Naive thymus-derived CD4-positive, alpha-beta T cell (primary cell): ENCODE data around the gene BUD31. TPM values are rescaled to one million over a fixed set of nuclear protein-coding genes. Genes with fewer than 3 reads are reported as not detected.

Source experiments
- ATAC-seq: fragments of 150-1000 bp; cut with Tn5 transposase; 2 replicates; pipeline ENCODE4 v1.10.0; 2021; ENCODE audit warnings: mild to moderate bottlenecking, moderate library complexity
- CTCF ChIA-PET: fragments of 350-600 bp; sonication (Branson Sonifier 250); formaldehyde crosslinking; loops from one replicate; lab custom pipeline; 2021; ENCODE audit warnings: antibody characterized with exemption; lab: Charles Lee
- POLR2A ChIA-PET: fragments of 350-600 bp; sonication (Branson Sonifier 250); formaldehyde crosslinking; loops from one replicate; lab custom pipeline; 2021; ENCODE audit warnings: antibody characterized with exemption, inconsistent platforms; lab: Charles Lee
- DNase-seq, 9 donors: peaks; one replicate each; pipeline versions ENCODE4 v3.0.0 to v3.0.0-alpha.2; 2020 to 2022; ENCODE audit warnings: mixed read lengths in 1 of 9
- H3K27ac ChIP-seq: one replicate; pipeline ENCODE4 v1.7.0; 2013; ENCODE audit warnings: mild to moderate bottlenecking, low read depth, low read length, moderate library complexity
- H3K27me3 ChIP-seq, 2 donors: one replicate each; pipeline ENCODE4 v1.7.0; 2013; ENCODE audit warnings: low read length in 2 of 2, mild to moderate bottlenecking in 2 of 2, moderate library complexity in 2 of 2; ENCODE audit not compliant: control insufficient read depth in 2 of 2, insufficient read depth in 2 of 2
- H3K36me3 ChIP-seq, 3 experiments: 1 replicate in 2 of 3; 2 replicates in 1 of 3; pipeline ENCODE4 v1.7.0; 2013; ENCODE audit warnings: low read length in 3 of 3, mild to moderate bottlenecking in 3 of 3, moderate library complexity in 1 of 3; ENCODE audit not compliant: insufficient read depth in 3 of 3, control insufficient read depth in 2 of 3
- H3K4me1 ChIP-seq, 2 donors: one replicate each; pipeline ENCODE4 v1.7.0; 2013; ENCODE audit warnings: low read length in 2 of 2, mild to moderate bottlenecking in 2 of 2, moderate library complexity in 1 of 2; ENCODE audit not compliant: control insufficient read depth in 2 of 2, insufficient read depth in 2 of 2
- H3K4me3 ChIP-seq: 2 replicates; pipeline ENCODE4 v1.7.0; 2013; ENCODE audit warnings: mild to moderate bottlenecking, low read length
- H3K9me3 ChIP-seq, 3 experiments: 1 replicate in 2 of 3; 2 replicates in 1 of 3; pipeline ENCODE4 v1.7.0; 2013; ENCODE audit warnings: low read length in 3 of 3; ENCODE audit not compliant: control insufficient read depth in 2 of 3
- H3K27ac Mint-ChIP-seq, 9 donors: one replicate each; pipeline ENCODE4 v1.8.0; 2020 to 2022; ENCODE audit warnings: mixed read lengths in 9 of 9, mild to moderate bottlenecking in 8 of 9, moderate library complexity in 5 of 9, inconsistent platforms in 2 of 9
- H3K27me3 Mint-ChIP-seq, 5 donors: one replicate each; pipeline ENCODE4 v1.8.0; 2021 to 2022; ENCODE audit warnings: mixed read lengths in 5 of 5, mild to moderate bottlenecking in 1 of 5
- H3K36me3 Mint-ChIP-seq, 5 donors: one replicate each; pipeline ENCODE4 v1.8.0; 2020 to 2022; ENCODE audit warnings: mixed read lengths in 5 of 5, mild to moderate bottlenecking in 3 of 5, inconsistent platforms in 1 of 5
- H3K4me1 Mint-ChIP-seq, 7 donors: one replicate each; pipeline ENCODE4 v1.8.0; 2020 to 2022; ENCODE audit warnings: mixed read lengths in 7 of 7, mild to moderate bottlenecking in 3 of 7, inconsistent platforms in 1 of 7
- H3K4me3 Mint-ChIP-seq, 10 donors: one replicate each; pipeline ENCODE4 v1.8.0; 2020 to 2022; ENCODE audit warnings: mild to moderate bottlenecking in 10 of 10, mixed read lengths in 10 of 10, moderate library complexity in 6 of 10, inconsistent platforms in 2 of 10
- H3K9me3 Mint-ChIP-seq, 11 donors: one replicate each; pipeline ENCODE4 v1.8.0; 2020 to 2022; ENCODE audit warnings: mixed read lengths in 11 of 11, mild to moderate bottlenecking in 4 of 11, inconsistent platforms in 1 of 11, moderate library complexity in 1 of 11
- intact Hi-C, 2 donors: fragments of 100-400 bp; cut with micrococcal nuclease; formaldehyde crosslinking; loops; one replicate each; pipeline ENCODE4 v1.15.1; 2023
- polyA plus RNA-seq, 2 donors: library from polyadenylated mRNA; unstranded; fragments of 300-500 nt; fragmentation: Illumina TruSeq; gene quantifications; one replicate each; pipeline ENCODE4 v1.2.3, GENCODE V29; 2021
- total RNA-seq, 6 experiments: library from RNA in 5 of 6; stranded (reverse) in 5 of 6; gene quantifications; 1 replicate in 5 of 6; 2 replicates in 1 of 6; pipeline ENCODE4 v1.2.3 and lab custom pipeline; 2021 to 2026

The BUD31 gene
- total and polyA plus RNA-seq, 7 experiments from 2014 or later = 55.2 to 173 (median 134) TPM

- Histone ChIP-seq H3K4me3 (no peak overlapping the region), H3K27ac (no peak overlapping the region), H3K27me3 (no peaks in the 10 kb centered on the region), H3K9me3 (no peaks in the 10 kb centered on the region), H3K4me1 (no peaks in the 10 kb centered on the region), H3K36me3 (peaks cover 0 to 92% (median 15%) of the 10 kb centered on the region in 3 experiments)
- H3K27me3 Mint-ChIP-seq = no peaks in the 10 kb centered on the region
- intact Hi-C loops = no loop called here
- ChIA-PET POLR2A (no interaction called here), CTCF (no interaction called here)
- DNase-seq = no peak
- no peak overlapping the region for H3K4me3 Mint-ChIP-seq
- peaks cover 0 to 7% (median 1%) of the 10 kb centered on the region in 7 donors for H3K4me1 Mint-ChIP-seq
- peak overlapping the region in 1 of 9 donors; percentile 64 for H3K27ac Mint-ChIP-seq
- H3K36me3 Mint-ChIP-seq = peaks cover 0 to 21% (median 4%) of the 10 kb centered on the region in 5 donors
- no peak for ATAC-seq
- no peaks in the 10 kb centered on the region for H3K9me3 Mint-ChIP-seq
These were observed 43.2 kb downstream of the BUD31 start for GRCh38 chr7:99451936-99452335.

- Histone ChIP-seq H3K9me3 (no peaks in the 10 kb centered on the region), H3K4me3 (no peak overlapping the region), H3K27me3 (no peaks in the 10 kb centered on the region), H3K4me1 (no peaks in the 10 kb centered on the region), H3K36me3 (peaks cover 0 to 94% (median 15%) of the 10 kb centered on the region in 3 experiments), H3K27ac (no peak overlapping the region)
- intact Hi-C loops = no loop called here
- Mint-ChIP-seq H3K9me3 (no peaks in the 10 kb centered on the region), H3K27me3 (no peaks in the 10 kb centered on the region), H3K27ac (no peak overlapping the region), H3K36me3 (peaks cover 0 to 21% (median 4%) of the 10 kb centered on the region in 5 donors), H3K4me1 (peaks cover 0 to 7% (median 1%) of the 10 kb centered on the region in 7 donors), H3K4me3 (no peak overlapping the region)
- ATAC-seq = no peak
- CTCF ChIA-PET = no interaction called here
- POLR2A ChIA-PET = no interaction called here
- no peak for DNase-seq
These were observed 43.8 kb downstream of the BUD31 start for GRCh38 chr7:99452541-99452940.

- Mint-ChIP-seq H3K36me3 (peaks cover 0 to 17% (median 4%) of the 10 kb centered on the region in 5 donors), H3K27me3 (no peaks in the 10 kb centered on the region)
These were observed 44.3 kb downstream of the BUD31 start for GRCh38 chr7:99453105-99453504.

GRCh38 chr7:99455874-99456273 is 47.1 kb downstream of the BUD31 start:
- Mint-ChIP-seq H3K9me3 (no peaks in the 10 kb centered on the region), H3K27me3 (no peaks in the 10 kb centered on the region), H3K4me3 (no peak overlapping the region), H3K36me3 (peaks cover 0 to 16% (median 4%) of the 10 kb centered on the region in 5 donors), H3K4me1 (peaks cover 11 to 24% (median 16%) of the 10 kb centered on the region in 7 donors), H3K27ac (peak overlapping the region in 1 of 9 donors; percentile 36)
- H3K4me1 ChIP-seq = no peaks in the 10 kb centered on the region
- H3K9me3 ChIP-seq = no peaks in the 10 kb centered on the region
- ATAC-seq (no peak), DNase-seq (no peak)
- CTCF ChIA-PET = no interaction called here
- intact Hi-C loops = no loop called here
- POLR2A ChIA-PET = interaction anchor here (1.0 to 2.0 kb wide), 2 partner anchors 10 to 20 kb away, joined by 3 to 9 read pairs; partner anchors contain the start of gene ATP5MF
- H3K27me3 ChIP-seq = no peaks in the 10 kb centered on the region
- H3K36me3 ChIP-seq = peaks cover 8 to 96% (median 17%) of the 10 kb centered on the region in 3 experiments
- no peak overlapping the region for H3K27ac ChIP-seq
- no peak overlapping the region for H3K4me3 ChIP-seq

More at GRCh38 chr7:99453105-99453504, 44.3 kb downstream of the BUD31 start:
- ChIA-PET POLR2A (no interaction called here), CTCF (interaction anchor here (0.5 kb wide), 1 partner anchor 91 kb away, joined by 3 read pairs; no protein-coding TSS in a partner anchor)
- peaks cover 0 to 94% (median 16%) of the 10 kb centered on the region in 3 experiments for H3K36me3 ChIP-seq
- DNase-seq (no peak), ATAC-seq (no peak)
- no peak overlapping the region for H3K27ac ChIP-seq
- Mint-ChIP-seq H3K4me3 (no peak overlapping the region), H3K27ac (no peak overlapping the region), H3K4me1 (peaks cover 0 to 7% (median 1%) of the 10 kb centered on the region in 7 donors), H3K9me3 (no peaks in the 10 kb centered on the region)
- no peak overlapping the region for H3K4me3 ChIP-seq
- H3K9me3 ChIP-seq = no peaks in the 10 kb centered on the region
- no peaks in the 10 kb centered on the region for H3K27me3 ChIP-seq
- no peaks in the 10 kb centered on the region for H3K4me1 ChIP-seq
- intact Hi-C loops = no loop called here

- ChIA-PET POLR2A (interaction anchor here (1.0 to 2.0 kb wide), 3 partner anchors 10 to 64 kb away, joined by 3 to 9 read pairs (median 5); partner anchors contain the start of gene ATP5MF), CTCF (interaction anchor here (0.6 kb wide), 1 partner anchor 34 kb away, joined by 3 read pairs; no protein-coding TSS in a partner anchor)
- Mint-ChIP-seq H3K9me3 (no peaks in the 10 kb centered on the region), H3K27ac (peak overlapping the region in 2 of 9 donors; percentile 36 to 43), H3K36me3 (peaks cover 0 to 12% (median 4%) of the 10 kb centered on the region in 5 donors), H3K4me1 (peaks cover 10 to 25% (median 16%) of the 10 kb centered on the region in 7 donors), H3K27me3 (no peaks in the 10 kb centered on the region), H3K4me3 (no peak overlapping the region)
- no peaks in the 10 kb centered on the region for H3K4me1 ChIP-seq
- H3K27me3 ChIP-seq = no peaks in the 10 kb centered on the region
- peaks cover 8 to 96% (median 17%) of the 10 kb centered on the region in 3 experiments for H3K36me3 ChIP-seq
- ATAC-seq (no peak), DNase-seq (no peak)
- no peak overlapping the region for H3K4me3 ChIP-seq
- H3K27ac ChIP-seq = no peak overlapping the region
- H3K9me3 ChIP-seq = no peaks in the 10 kb centered on the region
- intact Hi-C loops = no loop called here
These were observed 47.5 kb downstream of the BUD31 start for GRCh38 chr7:99456288-99456687.

GRCh38 chr7:99457050-99457649 is 48.4 kb downstream of the BUD31 start:
- H3K9me3 ChIP-seq = no peaks in the 10 kb centered on the region
- peaks cover 8 to 89% (median 17%) of the 10 kb centered on the region in 3 experiments for H3K36me3 ChIP-seq
- H3K9me3 Mint-ChIP-seq = no peaks in the 10 kb centered on the region
- H3K27ac ChIP-seq = no peak overlapping the region
- no peak overlapping the region for H3K4me3 Mint-ChIP-seq
- intact Hi-C loops = no loop called here
- H3K4me1 Mint-ChIP-seq = peaks cover 10 to 30% (median 16%) of the 10 kb centered on the region in 7 donors
- no peak for DNase-seq
- H3K4me3 ChIP-seq = no peak overlapping the region
- no peaks in the 10 kb centered on the region for H3K27me3 ChIP-seq
- POLR2A ChIA-PET = interaction anchor here (1.0 kb wide), 1 partner anchor 63 kb away, joined by 5 read pairs; no protein-coding TSS in a partner anchor
- peaks cover 0 to 12% (median 4%) of the 10 kb centered on the region in 5 donors for H3K36me3 Mint-ChIP-seq
- H3K27ac Mint-ChIP-seq = no peak overlapping the region
- CTCF ChIA-PET = no interaction called here
- no peak for ATAC-seq
- H3K27me3 Mint-ChIP-seq = no peaks in the 10 kb centered on the region
- H3K4me1 ChIP-seq = no peaks in the 10 kb centered on the region
